Keratinocyte (primary cell): ENCODE results near the gene CCND1. TPM values are rescaled to one million over a fixed set of nuclear protein-coding genes. Genes with fewer than 3 reads are reported as not detected.

ENCODE experiments used
- DNase-seq: peaks from one replicate; pipeline ENCODE4 v3.0.0-alpha.2; 2011; ENCODE audit warnings: low read depth, missing footprints, low spot score
- FAIRE-seq: peaks from 2 replicates; lab custom pipeline; 2011; peaks lifted over from hg19 to GRCh38; lab: Jason Lieb, UNC
- H2AFZ ChIP-seq: 2 replicates; pipeline ENCODE4 v1.6.0; 2012; ENCODE audit warnings: low read length, control low read depth, inconsistent platforms; ENCODE audit not compliant: control insufficient read depth
- H3K27ac ChIP-seq: 2 replicates; pipeline ENCODE4 v1.5.1; 2011; ENCODE audit warnings: low read length; ENCODE audit not compliant: control insufficient read depth, insufficient read depth
- H3K27me3 ChIP-seq: 3 replicates; pipeline ENCODE4 v1.6.0; 2011; ENCODE audit warnings: low read length; ENCODE audit not compliant: control insufficient read depth, insufficient read depth; ENCODE audit errors: extremely low read depth
- H3K36me3 ChIP-seq, 2 experiments: 2 replicates in 1 of 2; 3 replicates in 1 of 2; pipeline ENCODE4 v1.5.1; 2011; ENCODE audit warnings: low read length in 2 of 2, mild to moderate bottlenecking in 1 of 2; ENCODE audit not compliant: control insufficient read depth in 2 of 2, insufficient read depth in 2 of 2; ENCODE audit errors: extremely low read depth in 1 of 2
- H3K4me1 ChIP-seq: 3 replicates; pipeline ENCODE4 v1.5.1; 2011; ENCODE audit warnings: low read length; ENCODE audit not compliant: control insufficient read depth, insufficient read depth; ENCODE audit errors: extremely low read depth
- H3K4me2 ChIP-seq: 3 replicates; pipeline ENCODE4 v1.6.0; 2011; ENCODE audit warnings: low read depth, low read length; ENCODE audit not compliant: control insufficient read depth, insufficient read depth; ENCODE audit errors: extremely low read depth
- H3K4me3 ChIP-seq, 3 experiments: fragments of 200-600 bp in 1 of 3; sonication (generic) in 1 of 3; 2 replicates in 2 of 3; 3 replicates in 1 of 3; pipeline ENCODE4 v1.5.1; 2011 to 2016; ENCODE audit warnings: low read length in 3 of 3, mild to moderate bottlenecking in 3 of 3, control low read depth in 2 of 3, inconsistent platforms in 1 of 3, low read depth in 1 of 3, mixed read lengths in 1 of 3, mixed run types in 1 of 3, moderate library complexity in 1 of 3; ENCODE audit not compliant: control insufficient read depth in 2 of 3, insufficient read depth in 2 of 3; ENCODE audit errors: extremely low read depth in 1 of 3
- H3K79me2 ChIP-seq: 2 replicates; pipeline ENCODE4 v1.6.0; 2012; ENCODE audit warnings: low read length; ENCODE audit not compliant: control insufficient read depth, insufficient read depth
- H3K9ac ChIP-seq: 3 replicates; pipeline ENCODE4 v1.6.0; 2011; ENCODE audit warnings: low read length; ENCODE audit not compliant: control insufficient read depth, insufficient read depth; ENCODE audit errors: extremely low read depth
- H3K9me1 ChIP-seq: 3 replicates; pipeline ENCODE4 v1.6.0; 2011; ENCODE audit warnings: low read length; ENCODE audit not compliant: control insufficient read depth, insufficient read depth; ENCODE audit errors: extremely low read depth
- H3K9me3 ChIP-seq: 2 replicates; pipeline ENCODE4 v1.5.1; 2012; ENCODE audit warnings: low read depth, low read length; ENCODE audit not compliant: control insufficient read depth
- H4K20me1 ChIP-seq: 3 replicates; pipeline ENCODE4 v1.6.0; 2011; ENCODE audit warnings: low read length; ENCODE audit not compliant: control insufficient read depth, insufficient read depth; ENCODE audit errors: extremely low read depth
- EZH2 ChIP-seq: IDR thresholded peaks from one replicate; pipeline ENCODE4 v1.6.1; 2012; ENCODE audit warnings: inconsistent platforms, mild to moderate bottlenecking, low read length, moderate library complexity
- dilution Hi-C: fragments of 300-500 bp; cut with MboI; formaldehyde crosslinking; loops from one replicate; pipeline ENCODE4 v1.7.0; 2020; ENCODE audit warnings: low sequenced_read_pairs; ENCODE audit not compliant: extremely low pct_ligation_motif_present
- polyA minus RNA-seq, 3 experiments: library from RNA; depleted of rRNA, polyadenylated mRNA; stranded (reverse); fragments of >200 nt; gene quantifications; 1 replicate in 1 of 3; 2 replicates in 1 of 3; 3 replicates in 1 of 3; pipeline ENCODE4 v1.2.3, GENCODE V29; 2011
- polyA plus RNA-seq, 5 experiments: library from polyadenylated mRNA; depleted of rRNA in 3 of 5; stranded (reverse) in 3 of 5; stranded (forward) in 1 of 5; unstranded in 1 of 5; fragments of >200 nt; gene quantifications; 1 replicate in 1 of 5; 2 replicates in 3 of 5; 3 replicates in 1 of 5; pipeline versions ENCODE4 v1.2.1 to v1.2.3, GENCODE V29; 2011 to 2012; ENCODE audit warnings: missing spikeins in 2 of 5, low read depth in 1 of 5, low replicate concordance in 1 of 5
- TF ChIP-seq, protein P1 (sequence below), 3 experiments: IDR thresholded peaks in 1 of 3; conservative IDR thresholded peaks in 1 of 3; optimal IDR thresholded peaks in 1 of 3; 2 replicates in 2 of 3; 3 replicates in 1 of 3; pipeline versions ENCODE3 to v1.5.1; 2011; ENCODE audit warnings: low read length in 3 of 3, mild to moderate bottlenecking in 3 of 3, moderate library complexity in 2 of 3, control low read depth in 1 of 3, inconsistent platforms in 1 of 3; ENCODE audit not compliant: insufficient read depth in 2 of 3; ENCODE audit errors: extremely low read depth in 1 of 3

Gene CCND1
- polyA plus RNA-seq (124 to 216 TPM (median 193 TPM) in 3 replicates), polyA minus RNA-seq (189 to 848 TPM (median 232 TPM) in 3 replicates)
- polyA plus RNA-seq (2011; ENCODE audit: low read depth) = 40.4 TPM
- polyA plus RNA-seq (2011; cell fraction: cytosol; rRNA removed) = 179 and 282 TPM in 2 replicates
- 241 and 313 TPM in 2 replicates for polyA plus RNA-seq (2011; cell fraction: nucleus; rRNA removed)
- polyA plus RNA-seq (2012; ENCODE audit: low replicate concordance) = 64.5 and 271 TPM in 2 replicates
- 639 TPM for polyA minus RNA-seq (2011; cell fraction: cytosol; rRNA and poly(A)+ RNA removed)
- polyA minus RNA-seq (2011; cell fraction: nucleus; rRNA and poly(A)+ RNA removed) = 278 and 320 TPM in 2 replicates

DNA sequence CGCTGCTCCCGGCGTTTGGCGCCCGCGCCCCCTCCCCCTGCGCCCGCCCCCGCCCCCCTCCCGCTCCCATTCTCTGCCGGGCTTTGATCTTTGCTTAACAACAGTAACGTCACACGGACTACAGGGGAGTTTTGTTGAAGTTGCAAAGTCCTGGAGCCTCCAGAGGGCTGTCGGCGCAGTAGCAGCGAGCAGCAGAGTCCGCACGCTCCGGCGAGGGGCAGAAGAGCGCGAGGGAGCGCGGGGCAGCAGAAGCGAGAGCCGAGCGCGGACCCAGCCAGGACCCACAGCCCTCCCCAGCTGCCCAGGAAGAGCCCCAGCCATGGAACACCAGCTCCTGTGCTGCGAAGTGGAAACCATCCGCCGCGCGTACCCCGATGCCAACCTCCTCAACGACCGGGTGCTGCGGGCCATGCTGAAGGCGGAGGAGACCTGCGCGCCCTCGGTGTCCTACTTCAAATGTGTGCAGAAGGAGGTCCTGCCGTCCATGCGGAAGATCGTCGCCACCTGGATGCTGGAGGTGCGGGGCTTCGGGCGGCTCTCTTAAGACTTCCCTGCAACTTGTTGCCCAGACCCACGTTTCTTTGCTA is at the start of gene CCND1:
TSS of gene CCND1 (plus strand) at position 162 of the 587 bp plus-strand sequence. CDS start at position 320, 158 bp downstream.
- Histone ChIP-seq H3K4me1 (peaks cover 31% of the 10 kb centered on the region), H3K27ac (peak within 1 kb of the TSS; percentile 86), H3K9me3 (no peaks in the 10 kb centered on the region), H3K79me2 (peaks cover 45% of the 10 kb centered on the region), H4K20me1 (peaks cover 19% of the 10 kb centered on the region), H3K4me3 (peak within 1 kb of the TSS; percentile 72 to 95 (median 73)), H3K9me1 (no peaks in the 10 kb centered on the region), H3K4me2 (peak within 1 kb of the TSS; percentile 99), H3K27me3 (peaks cover 12% of the 10 kb centered on the region), H3K36me3 (peaks cover 16 to 21% of the 10 kb centered on the region in 2 experiments), H3K9ac (peak within 1 kb of the TSS; percentile 86), H2AFZ (peak within 1 kb of the TSS; percentile 68)
- no peak for TF ChIP-seq EZH2
- TF ChIP-seq, protein P1, sequence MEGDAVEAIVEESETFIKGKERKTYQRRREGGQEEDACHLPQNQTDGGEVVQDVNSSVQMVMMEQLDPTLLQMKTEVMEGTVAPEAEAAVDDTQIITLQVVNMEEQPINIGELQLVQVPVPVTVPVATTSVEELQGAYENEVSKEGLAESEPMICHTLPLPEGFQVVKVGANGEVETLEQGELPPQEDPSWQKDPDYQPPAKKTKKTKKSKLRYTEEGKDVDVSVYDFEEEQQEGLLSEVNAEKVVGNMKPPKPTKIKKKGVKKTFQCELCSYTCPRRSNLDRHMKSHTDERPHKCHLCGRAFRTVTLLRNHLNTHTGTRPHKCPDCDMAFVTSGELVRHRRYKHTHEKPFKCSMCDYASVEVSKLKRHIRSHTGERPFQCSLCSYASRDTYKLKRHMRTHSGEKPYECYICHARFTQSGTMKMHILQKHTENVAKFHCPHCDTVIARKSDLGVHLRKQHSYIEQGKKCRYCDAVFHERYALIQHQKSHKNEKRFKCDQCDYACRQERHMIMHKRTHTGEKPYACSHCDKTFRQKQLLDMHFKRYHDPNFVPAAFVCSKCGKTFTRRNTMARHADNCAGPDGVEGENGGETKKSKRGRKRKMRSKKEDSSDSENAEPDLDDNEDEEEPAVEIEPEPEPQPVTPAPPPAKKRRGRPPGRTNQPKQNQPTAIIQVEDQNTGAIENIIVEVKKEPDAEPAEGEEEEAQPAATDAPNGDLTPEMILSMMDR (optimal IDR thresholded peaks at IDR 0.05 in 1 of 3, IDR thresholded peaks at IDR 0.05 in 1 of 3, conservative IDR thresholded peaks at IDR 0.05 in 1 of 3; ENCODE audit: extremely low read depth in 1 of 3, insufficient read depth in 2 of 3, low read length in 3 of 3) = peak in 2 of 3 experiments; percentile 3 to 25
- dilution Hi-C loops = no loop called here
- no peak for FAIRE-seq
- no peak for DNase-seq

DNA sequence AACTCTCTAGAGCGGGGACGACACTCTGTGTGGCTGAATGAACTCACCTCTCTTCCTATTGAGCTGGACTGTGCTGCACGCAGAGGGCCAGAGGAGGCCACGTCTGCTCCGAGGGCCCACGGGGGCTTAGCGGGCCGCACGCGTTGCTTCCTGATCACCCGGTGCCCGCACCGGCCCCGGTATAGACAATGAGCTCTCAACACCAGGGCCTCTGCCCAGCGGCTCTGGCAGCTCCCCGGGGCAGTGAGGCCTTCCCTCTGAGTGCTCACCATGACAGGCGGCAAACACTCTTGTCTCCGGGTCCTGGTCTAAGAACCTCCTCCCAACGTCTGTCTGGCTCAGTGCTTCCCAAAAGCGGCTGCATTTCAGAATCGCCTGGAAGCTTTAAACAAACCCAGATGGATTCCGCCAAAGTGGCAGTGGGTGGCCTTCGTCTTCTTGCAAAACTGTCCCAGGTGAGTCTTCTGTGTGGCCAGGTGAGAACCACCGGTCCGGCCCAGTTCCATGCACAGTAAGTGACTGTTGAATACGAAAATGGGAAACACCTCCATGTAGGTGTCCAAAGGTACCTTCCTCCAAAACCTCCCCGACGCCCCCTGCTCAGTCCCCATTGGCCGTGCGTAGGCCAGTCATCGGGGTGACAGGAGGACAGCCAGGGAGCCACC is 47.8 kb upstream of the CCND1 start:
- TF ChIP-seq EZH2 = no peak
- TF ChIP-seq, protein P1 (optimal IDR thresholded peaks at IDR 0.05 in 1 of 3, IDR thresholded peaks at IDR 0.05 in 1 of 3, conservative IDR thresholded peaks at IDR 0.05 in 1 of 3; ENCODE audit: extremely low read depth in 1 of 3, insufficient read depth in 2 of 3, low read length in 3 of 3) = no peak
- dilution Hi-C loops = no loop called here
- H3K79me2 ChIP-seq = no peaks in the 10 kb centered on the region
- no peaks in the 10 kb centered on the region for H4K20me1 ChIP-seq
- FAIRE-seq (no peak), DNase-seq (no peak)
- H3K4me2 ChIP-seq = no peak overlapping the region
- no peak overlapping the region for H3K4me3 ChIP-seq
- no peaks in the 10 kb centered on the region for H3K9me3 ChIP-seq
- no peaks in the 10 kb centered on the region for H3K36me3 ChIP-seq
- no peak overlapping the region for H2AFZ ChIP-seq
- no peaks in the 10 kb centered on the region for H3K9me1 ChIP-seq
- H3K27ac ChIP-seq = no peak overlapping the region
- no peaks in the 10 kb centered on the region for H3K27me3 ChIP-seq
- peaks cover 3% of the 10 kb centered on the region for H3K4me1 ChIP-seq
- H3K9ac ChIP-seq = no peak overlapping the region
